ENCODE measurements around the gene TMEM252.

DNA sequence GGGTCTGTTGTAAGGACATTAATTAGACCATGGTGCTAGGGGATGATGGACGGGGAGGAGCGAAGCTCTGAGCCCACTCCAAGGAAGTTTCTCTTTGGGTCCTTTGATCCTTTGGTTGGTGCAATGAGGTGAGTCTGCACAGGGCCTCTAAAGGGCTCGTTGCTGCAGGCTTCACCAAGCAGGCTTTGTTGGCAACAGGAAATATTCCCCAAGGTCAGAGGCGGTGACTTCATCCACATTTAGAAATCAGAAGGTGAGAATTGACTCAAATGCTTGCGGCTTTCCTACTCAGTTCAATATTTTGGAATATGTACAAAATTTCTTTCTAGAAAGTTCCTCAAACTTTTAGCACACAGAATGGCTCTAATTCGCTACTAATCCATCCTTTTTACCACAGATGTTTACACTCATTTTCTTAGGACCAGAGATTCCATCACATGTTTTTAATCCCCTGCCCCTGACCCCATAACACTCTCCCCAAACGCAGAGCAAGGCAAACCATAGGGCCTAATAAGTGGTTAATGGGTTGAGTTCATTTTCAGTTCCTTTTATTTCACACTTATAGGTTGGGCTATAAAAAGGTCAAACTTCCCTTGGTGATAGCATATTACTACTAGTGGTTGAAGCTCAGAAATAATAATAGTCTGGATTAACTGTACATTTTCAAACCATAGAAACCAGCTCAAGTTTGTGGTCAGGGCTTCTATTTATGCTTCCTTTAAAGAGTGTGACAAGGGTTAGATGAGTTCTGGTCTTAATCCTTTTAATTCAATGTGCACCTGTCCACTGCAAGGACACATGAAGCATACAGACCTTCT, 37.3 kb upstream of the TMEM252 start:
- TF ChIP-seq POLR2A (IDR thresholded peaks at IDR 0.05) = no peak
- no peak for TF ChIP-seq POLR2AphosphoS5 (IDR thresholded peaks at IDR 0.05)
- TF ChIP-seq, protein P1, sequence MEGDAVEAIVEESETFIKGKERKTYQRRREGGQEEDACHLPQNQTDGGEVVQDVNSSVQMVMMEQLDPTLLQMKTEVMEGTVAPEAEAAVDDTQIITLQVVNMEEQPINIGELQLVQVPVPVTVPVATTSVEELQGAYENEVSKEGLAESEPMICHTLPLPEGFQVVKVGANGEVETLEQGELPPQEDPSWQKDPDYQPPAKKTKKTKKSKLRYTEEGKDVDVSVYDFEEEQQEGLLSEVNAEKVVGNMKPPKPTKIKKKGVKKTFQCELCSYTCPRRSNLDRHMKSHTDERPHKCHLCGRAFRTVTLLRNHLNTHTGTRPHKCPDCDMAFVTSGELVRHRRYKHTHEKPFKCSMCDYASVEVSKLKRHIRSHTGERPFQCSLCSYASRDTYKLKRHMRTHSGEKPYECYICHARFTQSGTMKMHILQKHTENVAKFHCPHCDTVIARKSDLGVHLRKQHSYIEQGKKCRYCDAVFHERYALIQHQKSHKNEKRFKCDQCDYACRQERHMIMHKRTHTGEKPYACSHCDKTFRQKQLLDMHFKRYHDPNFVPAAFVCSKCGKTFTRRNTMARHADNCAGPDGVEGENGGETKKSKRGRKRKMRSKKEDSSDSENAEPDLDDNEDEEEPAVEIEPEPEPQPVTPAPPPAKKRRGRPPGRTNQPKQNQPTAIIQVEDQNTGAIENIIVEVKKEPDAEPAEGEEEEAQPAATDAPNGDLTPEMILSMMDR (IDR thresholded peaks at IDR 0.05) = no peak
